Measurements from ENCODE around the gene INTS1. TPM values are rescaled to one million over a fixed set of nuclear protein-coding genes. Genes with fewer than 3 reads are reported as not detected.

INTS1 gene
- total RNA-seq, 2 donors from 2014 or later, result 66.3 to 72.9 TPM

DNA sequence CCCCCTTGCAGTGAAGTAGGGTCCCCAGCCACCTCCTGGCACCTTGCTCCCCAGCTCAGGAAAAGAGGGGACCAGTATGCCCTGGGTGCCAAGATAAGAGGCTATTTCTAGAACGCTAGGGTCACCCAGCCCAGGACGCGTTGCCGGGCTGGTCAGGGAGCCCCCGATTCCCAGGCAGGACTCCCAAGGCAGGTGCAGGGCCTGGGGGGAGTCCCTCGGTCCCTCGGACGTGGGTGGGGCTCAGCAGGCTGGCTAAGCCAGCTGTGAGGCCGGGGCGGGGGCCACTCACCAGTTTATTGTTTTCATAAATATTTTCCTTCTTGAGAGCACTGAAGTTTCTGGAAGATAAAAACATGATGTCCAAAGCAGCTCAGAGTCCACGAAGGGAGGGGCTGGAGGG lies 54.2 kb downstream of the INTS1 start:
- no peaks in the 10 kb centered on the region for H3K27me3 ChIP-seq
- no peaks in the 10 kb centered on the region for H3K36me3 ChIP-seq (replicated peaks in 1 of 2; ENCODE audit: insufficient read depth in 1 of 2, low read depth in 2 of 2)
- 81 to 82% methylated on average over 8 to 11 of the region's 11 CpGs for WGBS, 2 donors
- DNase-seq (no peak), ATAC-seq (no peak)
- TF ChIP-seq, protein P1, sequence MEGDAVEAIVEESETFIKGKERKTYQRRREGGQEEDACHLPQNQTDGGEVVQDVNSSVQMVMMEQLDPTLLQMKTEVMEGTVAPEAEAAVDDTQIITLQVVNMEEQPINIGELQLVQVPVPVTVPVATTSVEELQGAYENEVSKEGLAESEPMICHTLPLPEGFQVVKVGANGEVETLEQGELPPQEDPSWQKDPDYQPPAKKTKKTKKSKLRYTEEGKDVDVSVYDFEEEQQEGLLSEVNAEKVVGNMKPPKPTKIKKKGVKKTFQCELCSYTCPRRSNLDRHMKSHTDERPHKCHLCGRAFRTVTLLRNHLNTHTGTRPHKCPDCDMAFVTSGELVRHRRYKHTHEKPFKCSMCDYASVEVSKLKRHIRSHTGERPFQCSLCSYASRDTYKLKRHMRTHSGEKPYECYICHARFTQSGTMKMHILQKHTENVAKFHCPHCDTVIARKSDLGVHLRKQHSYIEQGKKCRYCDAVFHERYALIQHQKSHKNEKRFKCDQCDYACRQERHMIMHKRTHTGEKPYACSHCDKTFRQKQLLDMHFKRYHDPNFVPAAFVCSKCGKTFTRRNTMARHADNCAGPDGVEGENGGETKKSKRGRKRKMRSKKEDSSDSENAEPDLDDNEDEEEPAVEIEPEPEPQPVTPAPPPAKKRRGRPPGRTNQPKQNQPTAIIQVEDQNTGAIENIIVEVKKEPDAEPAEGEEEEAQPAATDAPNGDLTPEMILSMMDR (IDR thresholded peaks at IDR 0.05), result no peak
- no peak for TF ChIP-seq POLR2A (IDR thresholded peaks at IDR 0.05)
- intact Hi-C loops (cut with DNase I), result no loop called here
- H3K4me3 ChIP-seq, result no peak overlapping the region
- peaks cover 18% of the 10 kb centered on the region for H3K4me1 ChIP-seq
- H3K9me3 ChIP-seq, result no peaks in the 10 kb centered on the region
- no peak overlapping the region for H3K27ac ChIP-seq

DNA sequence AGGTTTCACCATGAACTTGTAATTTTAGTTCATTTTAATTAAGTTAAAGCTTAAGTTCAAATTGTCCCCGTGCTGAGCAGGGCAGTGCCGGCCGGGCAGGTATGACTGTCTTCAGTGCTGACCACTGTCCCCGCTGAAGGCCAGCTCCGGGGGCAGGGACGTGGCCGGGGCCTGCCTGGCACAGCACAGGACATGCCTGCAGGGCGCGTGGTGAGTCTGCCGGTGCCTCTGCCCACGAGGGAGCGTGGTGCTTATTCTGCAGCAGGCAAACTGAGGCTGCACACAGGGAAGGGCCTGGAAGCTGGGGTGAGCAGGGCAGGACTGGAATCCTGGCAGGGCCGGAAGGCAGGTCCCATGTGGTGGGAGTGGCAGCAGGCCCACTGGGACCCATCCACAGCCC lies 54.7 kb downstream of the INTS1 start:
- DNase-seq, result no peak
- Histone ChIP-seq H3K27me3 (no peaks in the 10 kb centered on the region), H3K27ac (no peak overlapping the region), H3K36me3 (replicated peaks in 1 of 2; ENCODE audit: insufficient read depth in 1 of 2, low read depth in 2 of 2) (no peaks in the 10 kb centered on the region), H3K4me3 (no peak overlapping the region), H3K9me3 (no peaks in the 10 kb centered on the region), H3K4me1 (peaks cover 13% of the 10 kb centered on the region)
- no peak for TF ChIP-seq POLR2A (IDR thresholded peaks at IDR 0.05)
- TF ChIP-seq, protein P1 (IDR thresholded peaks at IDR 0.05), result no peak
- 82 to 91% methylated on average over 11 to 13 of the region's 13 CpGs for WGBS, 2 donors
- intact Hi-C loops (cut with DNase I), result no loop called here
- no peak for ATAC-seq

DNA sequence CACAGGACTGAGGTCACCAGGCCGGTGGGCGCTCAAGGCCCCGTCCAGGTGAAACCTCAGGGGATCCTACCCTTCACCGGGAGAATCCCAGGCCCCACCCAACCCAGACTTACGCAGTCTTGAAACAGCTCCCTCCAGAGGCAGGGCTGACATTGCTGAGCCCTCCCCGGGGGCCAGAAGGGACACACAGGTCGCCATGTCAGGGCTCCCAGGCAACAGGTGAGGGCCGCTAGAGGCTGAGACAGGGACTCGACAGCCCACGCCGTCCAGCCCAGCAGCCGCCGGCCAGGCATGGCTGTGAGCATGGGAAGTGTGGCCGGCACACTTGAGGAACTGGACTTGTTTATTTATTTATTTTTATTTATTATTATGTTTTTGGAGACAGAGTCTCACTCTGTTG lies 55.2 kb downstream of the INTS1 start:
- H3K4me3 ChIP-seq, result no peak overlapping the region
- no peaks in the 10 kb centered on the region for H3K27me3 ChIP-seq
- 87 to 93% methylated on average over 7 to 13 of the region's 14 CpGs for WGBS, 2 donors
- H3K9me3 ChIP-seq, result no peaks in the 10 kb centered on the region
- no peak for TF ChIP-seq POLR2A (IDR thresholded peaks at IDR 0.05)
- TF ChIP-seq, protein P1 (IDR thresholded peaks at IDR 0.05), result no peak
- DNase-seq (no peak), ATAC-seq (no peak)
- peaks cover 10% of the 10 kb centered on the region for H3K4me1 ChIP-seq
- H3K36me3 ChIP-seq (replicated peaks in 1 of 2; ENCODE audit: insufficient read depth in 1 of 2, low read depth in 2 of 2), result no peaks in the 10 kb centered on the region
- intact Hi-C loops (cut with DNase I), result no loop called here
- no peak overlapping the region for H3K27ac ChIP-seq

DNA sequence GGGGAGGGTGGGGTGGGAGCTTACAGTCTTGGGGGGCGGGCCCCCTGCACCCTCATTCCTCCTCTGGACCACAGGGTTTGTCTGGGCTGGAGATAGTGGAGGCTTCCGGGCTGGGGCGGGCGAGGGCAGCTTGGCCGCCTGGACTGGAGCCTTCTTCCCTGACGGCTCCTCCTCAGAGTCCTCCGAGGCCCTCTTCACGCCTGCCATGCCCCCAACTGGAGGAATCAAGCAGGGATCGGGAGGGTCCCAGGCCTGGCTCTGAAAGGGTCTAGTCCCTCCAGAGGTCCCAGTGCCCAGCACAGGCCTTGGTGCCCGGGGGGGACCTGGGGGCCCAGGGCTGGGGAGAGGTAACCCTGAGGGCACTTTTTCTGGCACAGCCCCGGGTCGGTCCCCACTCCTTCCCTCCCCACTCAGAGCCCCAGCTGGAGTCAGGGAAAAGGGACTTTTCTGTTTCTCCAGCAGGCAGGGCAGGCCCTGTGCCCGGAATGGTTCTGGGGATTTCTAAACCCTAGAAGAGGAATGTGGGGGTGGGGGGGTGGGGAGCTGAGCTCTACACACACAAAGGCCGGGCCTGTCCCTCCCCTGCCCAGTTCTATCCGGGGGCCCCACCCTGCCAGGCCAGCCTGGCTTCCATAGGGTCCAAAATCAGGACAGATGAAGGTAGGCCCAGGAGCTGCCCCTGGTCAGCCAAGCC lies 56.5 kb downstream of the INTS1 start:
- WGBS, 2 donors, result 53 to 67% methylated on average over 5 to 15 of the region's 15 CpGs

More for the DNA sequence above, 56.5 kb downstream of the INTS1 start:
- H3K9me3 ChIP-seq, result no peaks in the 10 kb centered on the region
- no peaks in the 10 kb centered on the region for H3K36me3 ChIP-seq (replicated peaks in 1 of 2; ENCODE audit: insufficient read depth in 1 of 2, low read depth in 2 of 2)
- peak; percentile 43 for ATAC-seq
- TF ChIP-seq, protein P1 (IDR thresholded peaks at IDR 0.05), result no peak
- no peak for TF ChIP-seq POLR2A (IDR thresholded peaks at IDR 0.05)
- H3K4me3 ChIP-seq, result no peak overlapping the region
- peak overlapping the region in 2 of 4 donors; percentile 44 to 68 for H3K27ac ChIP-seq
- intact Hi-C loops (cut with DNase I), result no loop called here
- DNase-seq, result peak in 1 of 4 donors; percentile 53
- peaks cover 3% of the 10 kb centered on the region for H3K4me1 ChIP-seq
- no peaks in the 10 kb centered on the region for H3K27me3 ChIP-seq
